ENCODE data around the gene ALK.

The ALK gene

GRCh38 chr2:29591600-29591999 lies 329.8 kb downstream of the ALK start:
- no peak for TF ChIP-seq CTCF (IDR thresholded peaks at IDR 0.05; ENCODE audit: low read depth, low read length)
- no peak for DNase-seq (ENCODE audit: extremely low read depth, low read depth)

GRCh38 chr2:29590211-29590610 lies 331.2 kb downstream of the ALK start:
- no peak for TF ChIP-seq CTCF (IDR thresholded peaks at IDR 0.05; ENCODE audit: low read depth, low read length)
- no peak for DNase-seq (ENCODE audit: extremely low read depth, low read depth)

- no peak for DNase-seq (ENCODE audit: extremely low read depth, low read depth)
- no peak for TF ChIP-seq CTCF (IDR thresholded peaks at IDR 0.05; ENCODE audit: low read depth, low read length)
Observed at GRCh38 chr2:29589440-29590103, 331.8 kb downstream of the ALK start.

GRCh38 chr2:29587402-29588190 lies 333.8 kb downstream of the ALK start:
- no peak for DNase-seq (ENCODE audit: extremely low read depth, low read depth)
- TF ChIP-seq CTCF (IDR thresholded peaks at IDR 0.05; ENCODE audit: low read depth, low read length): no peak

GRCh38 chr2:29586919-29587318 lies 334.5 kb downstream of the ALK start:
- DNase-seq (ENCODE audit: extremely low read depth, low read depth): no peak
- no peak for TF ChIP-seq CTCF (IDR thresholded peaks at IDR 0.05; ENCODE audit: low read depth, low read length)

- no peak for DNase-seq (ENCODE audit: extremely low read depth, low read depth)
- TF ChIP-seq CTCF (IDR thresholded peaks at IDR 0.05; ENCODE audit: low read depth, low read length): no peak
Observed at GRCh38 chr2:29583548-29584156, 337.7 kb downstream of the ALK start.

GRCh38 chr2:29583104-29583503 lies 338.3 kb downstream of the ALK start:
- peak; percentile 32 for DNase-seq (ENCODE audit: extremely low read depth, low read depth)
- no peak for TF ChIP-seq CTCF (IDR thresholded peaks at IDR 0.05; ENCODE audit: low read depth, low read length)

Measured in AG09319 (cell line).